Stimulated activated effector memory CD8-positive, alpha-beta T cell treated with anti-CD3 and anti-CD28 coated beads, Interleukin-12 subunit alpha, Interleukin-12 subunit beta, amount 100 ng/mL, for 72 hours (primary cell): ENCODE results near the gene FMO1.
"Not testable (repeated sequence)": the region's sequence is repeated elsewhere in the genome, so short reads cannot be mapped to it uniquely, and the experiment has no call there.

Source experiments
- ATAC-seq: fragments of 150-1000 bp; cut with Tn5 transposase; 2 replicates; pipeline ENCODE4 v1.10.0; 2021
- DNase-seq, 2 donors: peaks; one replicate each; pipeline ENCODE4 v3.0.0; 2021 to 2022; ENCODE audit warnings: low spot score in 2 of 2
- H3K27ac Mint-ChIP-seq: one replicate; pipeline ENCODE4 v1.8.0; 2022; ENCODE audit warnings: mild to moderate bottlenecking, mixed read lengths
- H3K36me3 Mint-ChIP-seq: one replicate; pipeline ENCODE4 v1.8.0; 2022; ENCODE audit warnings: mild to moderate bottlenecking, mixed read lengths
- H3K4me1 Mint-ChIP-seq: one replicate; pipeline ENCODE4 v1.8.0; 2022; ENCODE audit warnings: mixed read lengths
- H3K4me3 Mint-ChIP-seq: one replicate; pipeline ENCODE4 v1.8.0; 2022; ENCODE audit warnings: mild to moderate bottlenecking, mixed read lengths
- H3K9me3 Mint-ChIP-seq: one replicate; pipeline ENCODE4 v1.8.0; 2022; ENCODE audit warnings: mixed read lengths

Gene FMO1

DNA sequence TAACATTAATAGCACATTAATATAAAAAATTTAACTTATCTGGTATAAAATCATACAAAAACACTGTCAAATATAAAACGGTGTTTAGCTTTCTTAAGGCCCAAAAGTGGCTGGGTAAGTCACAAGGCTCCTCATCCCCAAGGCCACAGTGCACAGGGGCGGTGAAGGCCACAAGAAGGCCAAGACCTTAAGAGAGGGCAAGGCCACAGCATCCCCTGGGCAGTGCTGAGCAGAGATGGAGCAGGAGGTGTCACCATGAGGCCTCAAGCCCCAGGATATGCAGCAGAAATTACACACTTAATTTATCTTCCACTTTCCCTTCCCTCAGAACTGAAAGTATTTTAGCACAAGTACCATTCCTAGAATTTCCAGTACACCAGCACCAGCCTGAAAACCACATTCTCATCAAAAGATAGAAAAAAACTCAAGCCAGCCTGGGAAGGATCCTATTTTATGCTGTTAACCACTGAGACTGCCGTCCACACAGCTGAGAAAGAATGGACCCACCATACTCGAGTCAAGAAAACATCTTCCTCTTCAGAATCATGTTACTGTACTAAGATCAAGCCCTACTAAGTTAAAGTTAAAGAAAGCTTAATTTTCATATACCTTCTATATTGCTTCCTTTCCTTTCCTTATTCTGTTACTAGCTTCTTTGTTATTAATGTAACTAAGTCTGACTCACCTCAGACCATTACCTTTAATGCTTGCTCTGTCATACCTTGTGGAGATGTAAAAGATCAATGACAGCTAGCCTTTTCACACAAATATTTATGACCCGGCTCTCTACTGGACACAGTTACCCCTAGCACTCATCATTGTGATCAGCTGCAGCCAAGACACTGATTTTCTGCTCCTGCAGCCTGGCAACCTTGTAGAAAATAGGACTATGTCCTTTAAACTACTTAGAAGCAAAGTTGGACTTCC is 26.4 kb upstream of the FMO1 start:
- Mint-ChIP-seq H3K36me3 (no peaks in the 10 kb centered on the region), H3K9me3 (no peaks in the 10 kb centered on the region), H3K27ac (no peak overlapping the region), H3K4me1 (no peaks in the 10 kb centered on the region), H3K4me3 (no peak overlapping the region)
- DNase-seq (no peak), ATAC-seq (no peak)

DNA sequence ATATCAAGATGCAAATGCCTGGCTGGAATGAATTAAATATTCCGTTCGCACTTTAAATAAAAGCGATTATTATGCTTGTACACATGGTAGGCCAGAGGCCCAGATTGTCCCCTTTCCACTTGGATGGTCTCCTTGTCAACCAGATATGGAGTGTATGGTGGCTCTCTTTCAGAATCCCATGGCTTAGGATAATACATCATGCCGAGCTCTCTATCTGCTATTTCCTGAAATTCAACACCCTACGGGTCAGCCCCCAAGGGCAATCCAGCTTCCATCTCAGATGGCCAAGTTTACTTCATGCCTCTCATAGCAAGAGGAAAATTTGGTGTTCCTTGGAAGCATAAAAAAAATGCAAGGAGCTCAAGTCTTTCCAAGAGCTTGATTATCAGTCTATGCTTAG is 25.4 kb upstream of the FMO1 start:
- H3K4me1 Mint-ChIP-seq, result no peaks in the 10 kb centered on the region
- ATAC-seq (no peak), DNase-seq (no peak)
- no peak overlapping the region for H3K27ac Mint-ChIP-seq
- no peaks in the 10 kb centered on the region for H3K9me3 Mint-ChIP-seq
- no peak overlapping the region for H3K4me3 Mint-ChIP-seq
- no peaks in the 10 kb centered on the region for H3K36me3 Mint-ChIP-seq

DNA sequence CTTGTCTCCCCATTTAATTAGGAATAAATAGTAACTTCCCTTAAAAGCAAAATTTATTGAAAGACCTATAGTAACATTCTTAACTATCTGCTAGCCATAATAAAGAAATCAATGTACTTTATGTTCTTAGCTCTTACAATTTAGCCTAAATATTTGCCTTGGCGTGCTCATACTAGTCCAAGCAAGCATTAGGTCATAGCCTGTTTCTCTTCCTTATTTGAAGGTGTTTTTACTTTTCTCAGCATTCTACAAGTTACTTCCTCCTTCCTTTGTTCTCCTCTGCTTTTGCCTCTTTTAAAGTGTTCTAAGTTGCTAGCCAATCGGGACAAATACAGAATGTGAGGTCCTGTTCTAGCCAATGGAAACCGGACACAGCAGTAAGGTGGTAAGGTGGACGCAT is 24.0 kb upstream of the FMO1 start:
- H3K36me3 Mint-ChIP-seq, H3K9me3 Mint-ChIP-seq, H3K27ac Mint-ChIP-seq, H3K4me3 Mint-ChIP-seq, ATAC-seq, H3K4me1 Mint-ChIP-seq, DNase-seq: not testable (repeated sequence)

DNA sequence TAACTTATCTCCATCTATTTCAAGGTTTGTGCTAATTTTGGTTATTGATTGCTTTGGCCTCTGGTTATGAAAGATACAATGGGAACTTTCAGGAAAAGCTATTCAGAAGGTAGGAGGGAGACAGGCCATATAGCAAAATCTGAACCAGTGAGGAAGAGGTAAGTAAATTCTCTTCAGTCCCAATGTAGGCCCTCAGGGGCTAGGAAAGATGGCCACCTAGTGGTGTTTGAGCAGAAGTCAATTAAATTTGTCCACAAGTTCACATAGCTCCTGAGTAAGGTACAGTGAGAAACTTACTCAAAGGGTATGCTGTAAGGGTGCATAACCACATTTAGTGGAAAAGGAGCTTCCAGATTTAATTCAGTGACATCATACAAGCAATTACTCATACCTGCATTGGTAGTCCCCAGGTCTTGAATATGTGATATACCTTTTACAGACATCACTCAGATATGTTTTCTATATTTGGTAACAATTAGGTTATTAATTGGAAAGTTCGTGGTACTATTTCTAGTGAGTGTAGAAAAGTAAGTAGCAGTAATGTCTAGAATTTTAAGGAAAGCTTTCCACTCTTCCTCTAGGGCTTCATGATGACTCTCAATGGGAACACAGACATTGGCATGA is 21.4 kb upstream of the FMO1 start:
- Mint-ChIP-seq H3K9me3 (no peaks in the 10 kb centered on the region), H3K27ac (no peak overlapping the region), H3K36me3 (no peaks in the 10 kb centered on the region), H3K4me3 (no peak overlapping the region), H3K4me1 (no peaks in the 10 kb centered on the region)
- DNase-seq (no peak), ATAC-seq (peak; percentile 68)

DNA sequence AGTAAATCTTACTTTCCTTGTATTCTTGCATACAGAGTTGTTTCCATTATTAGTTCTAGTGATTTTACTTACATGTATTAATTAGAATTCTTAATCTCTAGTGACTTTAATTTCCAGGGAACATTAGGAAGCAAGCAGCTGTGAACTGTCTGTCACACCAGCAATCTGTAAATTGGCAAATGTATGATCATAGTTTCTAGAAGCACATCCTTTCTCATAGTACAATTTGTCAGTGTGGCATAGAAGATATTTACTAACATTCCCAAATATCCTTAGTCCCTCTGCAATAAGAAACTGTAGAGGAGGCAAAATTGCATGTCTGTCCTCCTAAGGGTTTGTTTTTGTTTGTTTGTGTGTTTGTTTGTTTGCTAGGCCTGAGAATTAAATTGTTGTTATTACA is 17.0 kb upstream of the FMO1 start:
- H3K27ac Mint-ChIP-seq, result no peak overlapping the region
- no peak for ATAC-seq
- no peak overlapping the region for H3K4me3 Mint-ChIP-seq
- no peaks in the 10 kb centered on the region for H3K4me1 Mint-ChIP-seq
- no peak for DNase-seq
- H3K36me3 Mint-ChIP-seq, result no peaks in the 10 kb centered on the region
- H3K9me3 Mint-ChIP-seq, result no peaks in the 10 kb centered on the region

DNA sequence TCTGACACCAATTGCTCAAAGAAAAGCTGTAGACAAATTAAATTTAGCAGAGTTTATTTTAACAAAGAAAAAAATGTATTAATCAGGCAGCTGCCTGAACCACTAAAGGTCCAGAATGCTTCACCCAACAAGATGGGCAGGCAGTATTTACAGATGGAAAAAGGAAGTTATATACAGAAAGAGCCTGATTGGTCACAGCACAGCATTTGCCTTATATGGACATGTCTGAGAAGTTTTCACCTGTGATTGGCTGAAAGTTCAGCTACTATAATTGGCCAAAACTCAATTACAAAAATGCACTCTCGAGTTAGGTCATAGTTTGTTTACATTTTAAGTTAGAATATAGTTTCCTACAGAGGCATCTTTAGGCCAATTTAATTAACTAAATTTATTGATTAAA is 15.1 kb upstream of the FMO1 start:
- Mint-ChIP-seq H3K4me1 (no peaks in the 10 kb centered on the region), H3K9me3 (no peaks in the 10 kb centered on the region), H3K36me3 (no peaks in the 10 kb centered on the region), H3K27ac (no peak overlapping the region), H3K4me3 (no peak overlapping the region)
- ATAC-seq (no peak), DNase-seq (no peak)

DNA sequence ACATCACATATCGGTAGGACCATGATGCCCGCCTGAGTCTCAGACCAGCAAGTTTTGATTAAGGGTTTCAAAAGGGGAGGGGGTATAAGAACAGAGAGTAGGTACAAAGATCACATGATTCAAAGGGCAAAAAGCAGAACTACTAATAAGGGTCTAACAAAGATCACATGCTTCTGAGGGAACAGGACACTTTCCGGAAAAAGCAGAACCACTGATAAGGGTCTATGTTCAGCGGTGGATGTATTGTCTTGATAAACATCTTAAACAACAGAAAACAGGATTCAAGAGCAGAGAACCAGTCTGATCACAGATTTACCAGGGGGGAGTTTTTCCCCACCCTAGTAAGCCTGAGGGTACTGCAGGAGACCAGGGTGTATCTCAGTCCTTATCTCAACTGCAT is 12.1 kb upstream of the FMO1 start:
- H3K4me1 Mint-ChIP-seq, H3K27ac Mint-ChIP-seq, DNase-seq, H3K36me3 Mint-ChIP-seq, H3K4me3 Mint-ChIP-seq, ATAC-seq: not testable (repeated sequence)
- peaks cover 11% of the 10 kb centered on the region for H3K9me3 Mint-ChIP-seq

DNA sequence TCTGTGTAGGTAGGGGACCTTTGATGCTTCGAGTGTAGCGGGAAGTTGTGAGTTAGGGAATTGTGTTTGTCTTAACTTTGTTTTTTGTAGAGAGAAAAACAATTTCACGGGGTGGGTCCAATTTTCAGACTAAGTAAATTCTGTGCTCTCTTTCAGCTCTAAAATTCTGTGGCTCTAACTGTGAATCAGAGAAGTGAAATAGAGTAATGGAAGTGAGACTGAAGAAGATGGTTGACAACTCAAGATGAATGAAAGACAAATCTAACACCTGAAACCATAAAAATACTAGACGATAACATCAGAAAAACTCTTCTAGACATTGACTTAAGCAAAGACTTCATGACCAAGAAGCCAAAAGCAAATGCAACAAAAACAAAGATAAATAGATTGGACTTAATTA is 4.4 kb upstream of the FMO1 start:
- Mint-ChIP-seq H3K27ac (no peak overlapping the region), H3K9me3 (peaks cover 9% of the 10 kb centered on the region), H3K4me1 (no peaks in the 10 kb centered on the region), H3K36me3 (no peaks in the 10 kb centered on the region), H3K4me3 (no peak overlapping the region)
- ATAC-seq (no peak), DNase-seq (no peak)

DNA sequence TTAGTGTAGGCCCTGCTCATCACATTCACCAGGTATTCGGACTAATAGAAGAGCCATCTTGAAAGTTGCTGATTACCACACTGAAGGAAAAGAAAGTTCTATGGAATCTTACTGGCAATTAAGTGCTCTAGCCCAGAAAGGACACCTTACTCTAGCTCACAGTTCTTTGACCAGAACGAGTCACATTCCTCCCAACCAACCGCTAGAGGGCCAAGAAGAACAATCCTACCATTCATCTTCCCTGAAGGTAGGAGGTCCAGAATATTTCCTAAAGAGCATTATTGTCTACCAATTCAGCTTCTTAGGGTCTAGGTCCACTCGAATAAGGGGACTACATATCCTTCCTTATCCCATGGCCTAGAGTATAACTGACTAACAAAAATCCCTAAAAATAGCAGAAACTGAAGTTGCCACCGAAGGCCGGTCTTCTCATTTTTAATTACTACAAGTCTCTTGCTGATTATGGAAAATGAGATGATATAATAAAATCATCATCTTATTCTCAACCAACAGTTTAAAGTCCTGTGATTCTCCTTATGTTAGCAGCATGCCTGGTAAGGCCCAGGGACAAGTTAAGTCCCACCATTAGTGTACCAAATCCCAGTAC is 2.7 kb upstream of the FMO1 start:
- H3K9me3 Mint-ChIP-seq, result no peaks in the 10 kb centered on the region
- no peaks in the 10 kb centered on the region for H3K36me3 Mint-ChIP-seq
- no peak overlapping the region for H3K4me3 Mint-ChIP-seq
- ATAC-seq (peak; percentile 53), DNase-seq (no peak)
- H3K4me1 Mint-ChIP-seq, result no peaks in the 10 kb centered on the region
- H3K27ac Mint-ChIP-seq, result no peak overlapping the region

DNA sequence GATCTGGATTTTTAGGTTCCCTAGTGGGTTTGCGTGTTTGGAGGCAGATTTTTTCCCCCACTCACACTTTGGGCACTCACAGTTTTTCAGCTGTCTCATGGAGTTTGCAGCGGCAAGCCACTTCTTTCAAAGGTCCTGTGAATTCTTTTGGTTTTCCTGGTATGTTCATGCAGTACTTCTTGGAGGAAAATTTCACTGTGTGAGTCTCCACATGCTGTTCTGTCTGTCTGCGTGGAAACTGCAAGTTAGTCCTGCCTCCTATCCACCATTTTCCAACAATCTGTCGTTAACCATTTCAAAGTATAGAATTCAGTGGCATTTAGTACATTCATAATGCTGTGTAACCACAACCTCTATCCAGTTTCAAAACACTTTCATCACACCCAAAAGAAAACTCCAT is 793 bp upstream of the FMO1 start:
- no peak for ATAC-seq
- no peak overlapping the region for H3K27ac Mint-ChIP-seq
- H3K4me1 Mint-ChIP-seq, result peaks cover 11% of the 10 kb centered on the region
- no peaks in the 10 kb centered on the region for H3K36me3 Mint-ChIP-seq
- DNase-seq, result no peak
- H3K9me3 Mint-ChIP-seq, result no peaks in the 10 kb centered on the region
- no peak overlapping the region for H3K4me3 Mint-ChIP-seq

DNA sequence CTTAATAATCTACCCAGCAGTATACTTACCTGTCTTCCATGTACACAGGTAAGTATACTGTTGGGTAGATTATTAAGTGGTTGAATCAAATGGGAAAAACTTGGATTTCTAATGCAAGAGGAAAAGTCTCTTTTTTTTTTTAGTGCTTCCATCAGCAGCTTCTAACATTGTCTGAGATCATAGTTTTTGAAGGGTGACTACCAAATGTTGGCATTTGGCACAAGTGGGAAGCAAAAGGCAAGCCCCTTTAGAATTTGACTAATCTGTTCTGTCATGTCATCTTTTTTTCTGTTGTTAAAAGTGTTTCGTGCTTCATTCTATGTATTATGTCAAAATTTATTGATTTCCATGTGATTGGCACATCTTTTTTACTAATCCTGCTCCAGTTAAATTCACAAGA is 547 bp downstream of the FMO1 start:
- H3K27ac Mint-ChIP-seq, result no peak overlapping the region

DNA sequence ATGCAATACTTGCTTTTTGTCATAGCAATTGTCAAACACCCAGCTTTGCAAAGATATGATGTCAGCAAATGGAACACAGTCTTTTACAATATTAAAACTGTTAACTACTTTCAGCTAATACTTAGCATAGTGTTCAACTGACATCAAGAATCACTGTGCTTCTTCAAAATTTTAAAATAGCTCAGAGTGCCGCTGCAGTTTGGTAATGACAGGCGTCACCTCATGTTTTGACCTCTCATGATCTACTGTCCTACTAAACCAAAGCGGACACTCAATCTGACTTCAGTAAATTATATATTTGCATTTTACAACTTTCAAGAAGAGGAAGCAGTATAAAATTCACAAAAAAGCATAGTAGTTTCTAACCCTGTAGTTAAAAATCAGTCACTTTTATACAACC is 2.0 kb downstream of the FMO1 start:
- H3K27ac Mint-ChIP-seq, result no peak overlapping the region
- H3K36me3 Mint-ChIP-seq, result no peaks in the 10 kb centered on the region
- no peak overlapping the region for H3K4me3 Mint-ChIP-seq
- peaks cover 13% of the 10 kb centered on the region for H3K4me1 Mint-ChIP-seq
- no peak for ATAC-seq
- DNase-seq, result no peak
- no peaks in the 10 kb centered on the region for H3K9me3 Mint-ChIP-seq

More for the DNA sequence above, 547 bp downstream of the FMO1 start:
- DNase-seq (no peak), ATAC-seq (no peak)
- Mint-ChIP-seq H3K36me3 (no peaks in the 10 kb centered on the region), H3K9me3 (no peaks in the 10 kb centered on the region), H3K4me3 (no peak overlapping the region), H3K4me1 (peaks cover 13% of the 10 kb centered on the region)

DNA sequence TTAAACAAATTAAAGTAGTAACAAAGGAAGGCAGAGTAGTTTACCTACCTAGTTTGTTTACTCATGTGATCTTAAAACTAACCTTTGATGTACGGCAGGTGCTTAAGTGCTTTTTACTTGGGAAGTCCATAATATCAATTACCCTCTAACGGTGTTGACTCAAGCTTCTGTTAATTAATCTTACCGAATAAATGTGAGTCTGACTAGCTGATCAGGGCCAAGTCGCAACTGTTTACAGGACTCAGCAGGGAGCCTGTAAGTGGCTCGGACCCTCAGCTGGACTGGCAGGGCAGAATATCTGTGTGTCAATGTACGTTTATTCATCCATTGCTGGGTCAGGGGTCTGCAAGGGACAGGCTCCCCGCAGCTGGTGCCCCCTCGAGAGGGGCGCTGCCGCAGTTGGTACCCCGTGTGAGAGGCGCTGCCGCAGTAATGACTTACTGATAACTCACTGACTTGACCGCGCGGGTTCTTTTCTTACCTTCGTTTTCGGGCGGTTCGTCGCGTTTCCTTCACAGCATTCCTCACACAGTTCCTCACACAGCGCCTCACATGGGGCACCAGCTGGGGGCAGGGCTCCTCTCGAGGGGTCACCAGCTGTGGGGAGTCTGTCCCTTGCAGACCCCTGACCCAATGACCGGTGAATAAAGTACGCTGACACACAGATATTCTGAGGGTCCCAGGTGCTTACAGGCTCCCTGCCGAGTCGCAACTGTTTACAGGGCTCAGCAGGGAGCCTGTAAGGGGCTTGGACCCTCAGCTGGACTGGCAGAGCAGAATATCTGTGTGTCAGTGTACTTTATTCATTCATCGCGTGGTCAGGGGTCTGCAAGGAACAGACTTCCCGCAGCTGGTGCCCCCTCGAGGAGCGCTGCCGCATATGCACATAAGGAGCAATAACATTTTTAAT is 3.0 kb downstream of the FMO1 start:
- peak in 1 of 2 donors; percentile 56 for DNase-seq
- Mint-ChIP-seq H3K4me3 (peak overlapping the region; percentile 67), H3K4me1 (peaks cover 13% of the 10 kb centered on the region), H3K36me3 (no peaks in the 10 kb centered on the region), H3K27ac (no peak overlapping the region), H3K9me3 (no peaks in the 10 kb centered on the region)
- ATAC-seq, result peak; percentile 64

DNA sequence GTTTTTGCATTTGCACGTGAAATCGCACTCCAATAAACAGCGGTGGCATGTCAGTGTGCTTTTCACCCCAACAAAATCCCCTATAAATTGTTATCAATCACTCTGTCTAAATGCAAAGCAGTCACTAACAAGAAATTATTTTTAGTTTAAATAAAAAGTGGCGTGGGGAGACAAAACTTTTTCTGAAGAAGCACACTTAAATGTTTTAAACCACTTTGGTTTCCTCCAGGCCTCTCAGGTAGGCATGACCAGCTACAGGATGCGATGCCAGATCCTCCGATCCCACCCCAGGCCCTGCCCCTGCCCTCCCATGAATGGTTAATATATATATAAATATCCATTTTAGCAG is 3.6 kb downstream of the FMO1 start:
- no peaks in the 10 kb centered on the region for H3K36me3 Mint-ChIP-seq
- ATAC-seq (no peak), DNase-seq (no peak)
- no peak overlapping the region for H3K27ac Mint-ChIP-seq
- H3K4me1 Mint-ChIP-seq, result peaks cover 13% of the 10 kb centered on the region
- H3K9me3 Mint-ChIP-seq, result no peaks in the 10 kb centered on the region
- peak overlapping the region; percentile 67 for H3K4me3 Mint-ChIP-seq

DNA sequence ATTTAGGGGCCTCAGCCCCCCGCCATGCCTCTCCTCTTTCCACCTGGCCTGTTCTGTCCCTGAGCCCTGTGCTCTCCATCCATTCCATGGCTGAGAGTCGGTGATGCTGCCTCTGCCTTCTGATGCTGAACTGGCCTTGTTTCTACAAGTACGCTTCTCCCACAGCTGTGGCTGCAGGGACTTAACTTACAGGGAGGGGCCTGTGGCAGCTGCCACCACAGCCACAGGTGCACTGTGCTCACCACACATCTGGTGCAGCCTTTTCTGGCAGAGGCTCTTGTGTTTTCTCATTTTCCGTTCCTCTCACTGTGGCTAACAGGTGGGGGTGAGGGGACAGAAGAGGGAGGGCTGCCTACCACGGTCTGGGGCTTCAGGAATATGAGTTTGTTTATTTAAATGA is 4.2 kb downstream of the FMO1 start:
- peak; percentile 42 for ATAC-seq
- Mint-ChIP-seq H3K36me3 (no peaks in the 10 kb centered on the region), H3K27ac (no peak overlapping the region), H3K4me3 (peak overlapping the region; percentile 67), H3K4me1 (peaks cover 13% of the 10 kb centered on the region), H3K9me3 (no peaks in the 10 kb centered on the region)
- no peak for DNase-seq
